H1 (cell line): Measurements from ENCODE around the gene KCNC1. TPM values are rescaled to one million over a fixed set of nuclear protein-coding genes. Genes with fewer than 3 reads are reported as not detected.
A peak's percentile ranks its signal among the peaks of the same experiment; 100 is the strongest.

Source experiments
- CTCF ChIA-PET: fragments of 300-600 bp; sonication (Branson Sonifier 250); formaldehyde crosslinking; loops from one replicate; lab custom pipeline; 2021; ENCODE audit not compliant: partially characterized antibody; lab: Charles Lee
- POLR2A ChIA-PET: fragments of 300-600 bp; sonication (Branson Sonifier 250); formaldehyde crosslinking; loops from one replicate; lab custom pipeline; 2021; ENCODE audit warnings: inconsistent platforms; ENCODE audit not compliant: partially characterized antibody; lab: Charles Lee
- DNase-seq, 2 experiments: peaks; one replicate each; pipeline versions ENCODE4 v3.0.0 to v3.0.0-alpha.2; 2010 to 2022; ENCODE audit warnings: low spot score in 2 of 2, low read depth in 1 of 2, mixed read lengths in 1 of 2
- FAIRE-seq: peaks from 2 replicates; lab custom pipeline; 2011; peaks lifted over from hg19 to GRCh38; lab: Jason Lieb, UNC
- H2AFZ ChIP-seq: 2 replicates; pipeline ENCODE4 v1.8.1; 2012; ENCODE audit warnings: low read length, inconsistent platforms
- H2AK5ac ChIP-seq: 2 replicates; pipeline ENCODE4 v1.6.1; 2013; ENCODE audit warnings: low read depth, low read length
- H2BK120ac ChIP-seq: replicated peaks from 2 replicates; pipeline ENCODE3; 2013; ENCODE audit warnings: low read depth, low read length, inconsistent platforms
- H2BK12ac ChIP-seq: 2 replicates; pipeline ENCODE4 v1.6.1; 2013; ENCODE audit warnings: low read depth, low read length
- H2BK15ac ChIP-seq: 2 replicates; pipeline ENCODE4 v1.6.1; 2013; ENCODE audit warnings: low read length
- H2BK20ac ChIP-seq: 2 replicates; pipeline ENCODE4 v1.6.1; 2013; ENCODE audit warnings: low read length
- H2BK5ac ChIP-seq: 2 replicates; pipeline ENCODE4 v1.6.1; 2013; ENCODE audit warnings: low read depth, low read length
- H3K14ac ChIP-seq: 2 replicates; pipeline ENCODE4 v1.6.1; 2013; ENCODE audit warnings: inconsistent platforms; ENCODE audit not compliant: insufficient read length
- H3K18ac ChIP-seq: 2 replicates; pipeline ENCODE4 v1.6.1; 2013; ENCODE audit warnings: low read length; ENCODE audit errors: extremely low read depth
- H3K23ac ChIP-seq: 2 replicates; pipeline ENCODE4 v1.6.1; 2013; ENCODE audit warnings: inconsistent platforms; ENCODE audit not compliant: insufficient read length
- H3K23me2 ChIP-seq: 2 replicates; pipeline ENCODE4 v1.6.1; 2013; ENCODE audit warnings: low read depth, low read length
- H3K27ac ChIP-seq: 2 replicates; pipeline ENCODE4 v1.6.1; 2011; ENCODE audit warnings: low read depth, low read length, inconsistent platforms
- H3K27me3 ChIP-seq, 4 experiments: replicated peaks in 1 of 4; 1 replicate in 1 of 4; 2 replicates in 3 of 4; pipeline versions ENCODE4 v1.6.1 to v1.8.1; 2011 to 2013; ENCODE audit warnings: low read length in 3 of 4, mild to moderate bottlenecking in 3 of 4, inconsistent platforms in 2 of 4, mixed read lengths in 2 of 4, moderate library complexity in 1 of 4; ENCODE audit not compliant: control insufficient read depth in 3 of 4, insufficient read depth in 3 of 4; ENCODE audit errors: extremely low read depth in 1 of 4
- H3K36me3 ChIP-seq, 4 experiments: 2 replicates each; pipeline versions ENCODE4 v1.6.1 to v1.8.1; 2011 to 2013; ENCODE audit warnings: mild to moderate bottlenecking in 4 of 4, low read length in 3 of 4, moderate library complexity in 2 of 4, control low read depth in 1 of 4, inconsistent platforms in 1 of 4; ENCODE audit not compliant: insufficient read depth in 4 of 4, control insufficient read depth in 2 of 4
- H3K4ac ChIP-seq: replicated peaks from 2 replicates; pipeline ENCODE3; 2013; ENCODE audit warnings: low read length, low read depth, mixed read lengths, inconsistent platforms; ENCODE audit not compliant: insufficient read length
- H3K4me1 ChIP-seq, 4 experiments: replicated peaks in 1 of 4; 1 replicate in 1 of 4; 2 replicates in 3 of 4; pipeline versions ENCODE4 v1.6.1 to v1.8.1; 2011 to 2013; ENCODE audit warnings: low read length in 3 of 4, inconsistent platforms in 2 of 4, mixed read lengths in 1 of 4; ENCODE audit not compliant: insufficient read depth in 4 of 4, control insufficient read depth in 3 of 4
- H3K4me2 ChIP-seq, 2 experiments: 2 replicates each; pipeline versions ENCODE4 v1.6.1 to v1.8.1; 2011 to 2013; ENCODE audit warnings: low read depth in 2 of 2, low read length in 2 of 2, control low read depth in 1 of 2, inconsistent platforms in 1 of 2, mild to moderate bottlenecking in 1 of 2; ENCODE audit not compliant: insufficient read depth in 1 of 2
- H3K4me3 ChIP-seq, 4 experiments: fragments of 200-600, 300-600 bp in 1 of 4; sonication (generic), shearing (Covaris generic), sonication (Bioruptor Twin) in 1 of 4; 2 replicates each; pipeline versions ENCODE4 v1.5.1 to v1.8.1; 2011 to 2016; ENCODE audit warnings: low read length in 4 of 4, low read depth in 3 of 4, control low read depth in 2 of 4, inconsistent platforms in 2 of 4, mild to moderate bottlenecking in 2 of 4, mixed read lengths in 1 of 4, moderate library complexity in 1 of 4; ENCODE audit not compliant: insufficient read depth in 2 of 4; ENCODE audit errors: extremely low read depth in 1 of 4
- H3K56ac ChIP-seq: replicated peaks from 2 replicates; pipeline ENCODE3; 2013; ENCODE audit warnings: low read depth, mild to moderate bottlenecking, mixed read lengths, low read length, inconsistent platforms; ENCODE audit not compliant: insufficient read length
- H3K79me1 ChIP-seq: 2 replicates; pipeline ENCODE4 v1.6.1; 2013; ENCODE audit warnings: low read depth, low read length, control low read depth
- H3K79me2 ChIP-seq, 2 experiments: 2 replicates each; pipeline versions ENCODE4 v1.6.1 to v1.8.1; 2012 to 2013; ENCODE audit warnings: low read length in 2 of 2, mild to moderate bottlenecking in 2 of 2, inconsistent platforms in 1 of 2; ENCODE audit not compliant: insufficient read depth in 2 of 2, control insufficient read depth in 1 of 2
- H3K9ac ChIP-seq, 4 experiments: replicated peaks in 1 of 4; 1 replicate in 1 of 4; 2 replicates in 3 of 4; pipeline versions ENCODE4 v1.6.1 to v1.8.1; 2011 to 2013; ENCODE audit warnings: low read depth in 3 of 4, low read length in 3 of 4, control low read depth in 2 of 4, mild to moderate bottlenecking in 2 of 4, moderate library complexity in 2 of 4, inconsistent platforms in 1 of 4; ENCODE audit errors: extremely low read depth in 1 of 4
- H3K9me3 ChIP-seq, 2 experiments: 2 replicates each; pipeline versions ENCODE4 v1.6.1 to v1.8.1; 2012 to 2013; ENCODE audit warnings: mild to moderate bottlenecking in 2 of 2, moderate library complexity in 2 of 2, control low read depth in 1 of 2, inconsistent platforms in 1 of 2, low read depth in 1 of 2, low read length in 1 of 2, mixed read lengths in 1 of 2; ENCODE audit not compliant: insufficient read depth in 2 of 2
- H4K20me1 ChIP-seq, 2 experiments: replicated peaks in 1 of 2; 2 replicates each; pipeline versions ENCODE3 to v1.8.1; 2011 to 2013; ENCODE audit warnings: inconsistent platforms in 2 of 2, low read length in 2 of 2, mild to moderate bottlenecking in 1 of 2; ENCODE audit not compliant: insufficient read depth in 2 of 2, control insufficient read depth in 1 of 2
- H4K5ac ChIP-seq: 2 replicates; pipeline ENCODE4 v1.6.1; 2013; ENCODE audit warnings: low read length, low read depth, mixed read lengths, inconsistent platforms; ENCODE audit not compliant: insufficient read length
- H4K8ac ChIP-seq: 2 replicates; pipeline ENCODE4 v1.8.0; 2013; ENCODE audit warnings: mild to moderate bottlenecking, moderate library complexity, low read length, inconsistent platforms; ENCODE audit not compliant: insufficient read depth; ENCODE audit errors: extremely low read depth
- H4K91ac ChIP-seq: replicated peaks from 2 replicates; pipeline ENCODE3; 2013; ENCODE audit warnings: low read length, mixed read lengths, inconsistent platforms; ENCODE audit not compliant: insufficient read length
- CHD2 ChIP-seq: IDR thresholded peaks from 2 replicates; pipeline ENCODE4 v1.6.1; 2012; ENCODE audit warnings: low read length, improper control_type of control experiment
- GTF2F1 ChIP-seq: IDR thresholded peaks from 2 replicates; pipeline ENCODE4 v1.6.1; 2012; ENCODE audit warnings: low read depth, low read length, improper control_type of control experiment, borderline replicate concordance
- RBBP5 ChIP-seq: IDR thresholded peaks from 2 replicates; pipeline ENCODE4 v1.7.1; 2012; ENCODE audit warnings: low read depth, mild to moderate bottlenecking, inconsistent platforms, low read length, moderate library complexity, borderline replicate concordance
- TBP ChIP-seq: IDR thresholded peaks from 2 replicates; pipeline ENCODE4 v1.6.1; 2011; ENCODE audit warnings: low read depth, low read length, improper control_type of control experiment
- TCF12 ChIP-seq: IDR thresholded peaks from 2 replicates; pipeline ENCODE4 v1.6.1; 2011; ENCODE audit warnings: low read depth, mild to moderate bottlenecking, low read length
- TEAD4 ChIP-seq: IDR thresholded peaks from 2 replicates; pipeline ENCODE4 v1.6.1; 2012; ENCODE audit warnings: low read depth, low read length, inconsistent platforms, mixed read lengths
- WGBS, 2 experiments: shearing (Covaris generic) in 1 of 2; methylation state at CpG; one replicate each; pipeline versions ENCODE4 v1.1.6 to v1.1.7; 2013 to 2015; ENCODE audit warnings: low lambda C conversion rate in 2 of 2, mixed read lengths in 2 of 2, inconsistent platforms in 1 of 2, low coverage in 1 of 2, missing lambda C conversion rate in 1 of 2; ENCODE audit not compliant: insufficient replicate concordance in 2 of 2, insufficient coverage in 1 of 2, insufficient read length in 1 of 2; ENCODE audit errors: extremely low coverage in 1 of 2, missing lambda C conversion rate in 1 of 2; 5-methylcytosine and 5-hydroxymethylcytosine counted together
- polyA plus RNA-seq, 7 experiments: library from polyadenylated mRNA; depleted of rRNA in 3 of 7; stranded (reverse) in 5 of 7; unstranded in 2 of 7; fragments of >200 nt in 5 of 7; fragments of 200-250 nt in 2 of 7; gene quantifications; 1 replicate in 5 of 7; 2 replicates in 1 of 7; 4 replicates in 1 of 7; pipeline versions ENCODE4 v1.2.1 to v1.2.3, GENCODE V29; 2011 to 2013; ENCODE audit warnings: missing spikeins in 2 of 7, mixed read lengths in 2 of 7
- total RNA-seq: library from RNA; stranded (reverse); fragmentation: NEBNext Ultra II Directional; extraction: Animal tissue kit (Norgen Biotek cat#: 25700); gene quantifications from 2 replicates; pipeline ENCODE4 v1.2.1, GENCODE V29; 2021

Gene KCNC1
- total and polyA plus RNA-seq, 2 of the 8 experiments (the other 6 are each of a cell fraction or from before 2014, with no cell fraction given) = 0.11 to 0.26 TPM

DNA sequence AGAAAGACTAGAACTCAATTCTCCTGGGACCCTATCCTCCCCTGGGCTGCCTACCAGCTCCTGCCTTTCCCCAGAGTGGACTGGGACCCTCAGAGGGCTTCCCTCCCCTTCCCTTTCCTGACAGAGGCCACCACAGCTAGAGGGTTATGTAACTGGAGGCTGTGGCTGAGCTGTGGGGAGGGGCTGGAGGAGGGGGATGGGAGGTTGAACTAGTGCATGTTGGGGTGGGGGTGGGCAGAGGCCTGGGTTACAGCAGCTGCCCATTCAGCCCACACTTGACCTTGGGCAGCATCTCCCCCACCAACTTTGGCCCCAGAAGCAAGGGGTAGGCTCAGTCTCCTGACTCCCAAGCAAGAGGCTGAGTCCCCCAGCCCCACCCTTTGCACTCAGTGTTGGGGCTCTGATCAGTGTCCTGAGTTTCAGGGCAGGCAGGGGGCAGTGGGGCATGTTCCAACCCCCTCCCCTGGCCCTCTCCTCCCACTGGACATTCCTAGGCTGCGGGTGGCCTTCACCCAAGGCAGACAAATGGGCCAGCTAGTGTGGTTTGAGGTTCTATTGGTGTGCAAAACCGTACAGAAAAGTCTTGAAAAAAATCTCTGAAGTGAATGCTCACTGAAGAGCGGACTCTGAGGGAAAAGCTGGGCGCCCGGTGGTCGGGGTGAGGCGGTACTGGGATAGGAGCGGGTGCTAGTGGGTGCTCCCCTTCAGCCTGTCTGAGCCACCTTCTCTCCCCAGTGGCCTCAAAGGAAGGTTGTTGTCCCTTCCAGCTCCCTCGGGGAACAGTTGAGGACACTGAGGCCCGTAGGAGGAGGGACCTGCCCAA, 3.8 kb downstream of the KCNC1 start:
- POLR2A ChIA-PET = no interaction called here
- Histone ChIP-seq H3K4me2 (peak overlapping the region; percentile 66 to 78), H2BK5ac (no peak overlapping the region), H4K5ac (no peak overlapping the region), H2AK5ac (no peak overlapping the region), H3K9ac (no peak overlapping the region), H3K23me2 (peaks cover 16% of the 10 kb centered on the region), H2BK120ac (no peak overlapping the region), H3K4me1 (peaks cover 3 to 30% (median 13%) of the 10 kb centered on the region in 4 experiments), H4K20me1 (peaks cover 9 to 15% of the 10 kb centered on the region in 2 experiments), H2BK12ac (no peak overlapping the region), H2AFZ (no peak overlapping the region), H3K56ac (no peak overlapping the region), H3K14ac (no peak overlapping the region), H4K91ac (no peak overlapping the region), H3K18ac (no peak overlapping the region), H2BK20ac (no peak overlapping the region), H3K27me3 (peaks cover 22 to 52% (median 50%) of the 10 kb centered on the region in 4 experiments), H2BK15ac (no peak overlapping the region), H3K4ac (no peak overlapping the region), H4K8ac (peak overlapping the region; percentile 70; the same call in 1 of the 2 replicates), H3K9me3 (peaks cover 0 to 9% of the 10 kb centered on the region in 2 experiments; a peak in 2 of 4 replicates), H3K4me3 (peak overlapping the region in 3 of 4 experiments; percentile 14 to 38 (median 16); a peak in 3 of 8 replicates), H3K27ac (no peak overlapping the region), H3K79me1 (no peaks in the 10 kb centered on the region), H3K79me2 (no peaks in the 10 kb centered on the region), H3K23ac (no peak overlapping the region), H3K36me3 (peaks cover 0 to 10% (median 0%) of the 10 kb centered on the region in 4 experiments; a peak in 1 of 8 replicates)
- 77% methylated on average over 10 of the region's 10 CpGs; no CpG with 5 or more reads in 1 of the 2 experiments for WGBS, 2 experiments
- TF ChIP-seq RBBP5 (no peak), CHD2 (no peak), TBP (no peak), GTF2F1 (no peak), TCF12 (no peak), TEAD4 (no peak)
- DNase-seq (no peak), FAIRE-seq (no peak)
- CTCF ChIA-PET = interaction anchor here (0.6 to 16.5 kb wide), 15 partner anchors 5 to 240 kb away, joined by 3 to 290 read pairs (median 5); partner anchors contain the start of genes KCNC1 and MYOD1
